GM13977 (cell line): ENCODE measurements around the gene IFT57.

Source experiments
- DNase-seq: peaks from one replicate; pipeline ENCODE4 v3.0.0; 2012; ENCODE audit warnings: low spot score
- CTCF ChIP-seq: IDR thresholded peaks from 2 replicates; pipeline ENCODE4 v1.5.1; 2012; ENCODE audit warnings: mild to moderate bottlenecking, control low read depth; ENCODE audit not compliant: insufficient read depth; ENCODE audit errors: extremely low read depth, missing control alignments
- in situ Hi-C: fragments of 300-500 bp; cut with MboI; formaldehyde crosslinking; loops from one replicate; pipeline ENCODE4 v1.12.0; 2022; ENCODE audit warnings: low sequenced_read_pairs, low pct_unique_long_range_greater_than_20kb, mixed read lengths, inconsistent platforms; ENCODE audit not compliant: unreplicated experiment

The IFT57 gene

DNA sequence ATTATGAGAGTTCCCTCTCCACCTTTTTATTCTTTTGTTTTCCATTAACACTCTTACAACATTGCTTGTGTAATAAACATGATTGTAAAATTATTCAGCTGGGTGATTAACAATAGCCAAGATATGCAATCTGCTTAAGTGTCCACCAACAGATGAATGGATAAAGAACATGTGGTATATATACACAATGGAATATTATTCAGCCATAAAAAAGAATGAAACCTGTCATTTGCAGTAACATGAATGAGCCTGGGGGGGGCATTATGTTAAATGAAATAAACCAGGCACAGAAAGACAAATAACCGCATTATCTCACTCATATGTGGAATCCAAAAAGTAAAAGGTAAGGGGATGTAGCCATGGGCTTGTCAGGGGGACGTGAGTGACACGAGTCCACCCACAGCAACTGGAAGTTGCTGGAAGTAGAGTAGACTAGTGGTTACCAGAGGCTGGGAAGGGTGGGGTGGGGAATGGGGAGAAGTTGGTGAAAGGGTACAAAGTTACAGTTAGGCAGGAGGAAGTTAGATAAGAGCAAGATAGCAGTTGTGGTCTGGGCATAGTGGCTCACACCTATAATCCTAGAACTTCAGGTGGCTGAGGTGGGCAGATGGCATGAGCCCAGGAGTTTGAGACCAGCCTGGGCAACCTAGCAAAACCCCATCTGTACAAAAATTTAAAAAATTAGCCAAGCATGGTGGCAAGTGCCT, 102.7 kb downstream of the IFT57 start:
- in situ Hi-C loops, result no loop called here
- no peak for DNase-seq
- no peak for TF ChIP-seq CTCF

DNA sequence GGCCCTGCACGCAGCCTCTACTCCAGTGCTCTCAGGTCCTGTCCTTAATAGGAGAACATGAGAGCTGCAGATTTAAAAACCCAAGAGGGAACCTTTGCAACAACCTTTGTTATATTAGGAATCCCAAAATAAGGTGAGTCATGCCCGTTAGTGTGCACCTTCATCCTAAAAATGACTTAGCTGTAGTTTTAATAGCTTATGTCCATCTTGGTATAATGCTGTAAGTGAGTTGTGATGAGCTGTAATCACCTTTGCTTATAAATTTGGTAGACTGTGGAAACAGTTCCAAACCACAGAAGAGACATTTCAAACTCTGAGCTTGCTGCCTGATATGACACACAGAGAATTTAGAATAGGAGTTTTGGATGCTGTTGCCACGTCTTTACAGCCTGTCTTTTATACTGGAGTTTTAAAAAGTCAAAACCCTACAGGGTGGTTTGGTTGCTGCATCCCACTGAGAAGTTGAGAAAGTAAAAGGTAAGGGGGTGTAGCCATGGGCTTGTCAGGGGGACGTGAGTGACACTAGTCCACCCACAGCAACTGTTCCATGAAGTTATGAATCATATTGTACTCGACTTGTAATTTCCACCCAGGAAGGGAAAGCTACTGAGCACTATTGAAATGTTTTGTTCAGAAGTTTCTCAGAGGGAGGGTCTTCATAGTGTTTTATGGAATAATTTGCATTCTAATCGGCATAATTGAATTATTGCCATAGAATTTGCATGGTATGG, 104.0 kb downstream of the IFT57 start:
- in situ Hi-C loops, result no loop called here
- no peak for TF ChIP-seq CTCF
- DNase-seq, result no peak

- no peak for TF ChIP-seq CTCF
- in situ Hi-C loops, result no loop called here
- DNase-seq, result no peak
Measured at GRCh38 chr3:108117241-108117775, 104.9 kb downstream of the IFT57 start.

GRCh38 chr3:108114423-108115065, 107.7 kb downstream of the IFT57 start:
- no peak for TF ChIP-seq CTCF
- in situ Hi-C loops, result no loop called here
- DNase-seq, result no peak

DNA sequence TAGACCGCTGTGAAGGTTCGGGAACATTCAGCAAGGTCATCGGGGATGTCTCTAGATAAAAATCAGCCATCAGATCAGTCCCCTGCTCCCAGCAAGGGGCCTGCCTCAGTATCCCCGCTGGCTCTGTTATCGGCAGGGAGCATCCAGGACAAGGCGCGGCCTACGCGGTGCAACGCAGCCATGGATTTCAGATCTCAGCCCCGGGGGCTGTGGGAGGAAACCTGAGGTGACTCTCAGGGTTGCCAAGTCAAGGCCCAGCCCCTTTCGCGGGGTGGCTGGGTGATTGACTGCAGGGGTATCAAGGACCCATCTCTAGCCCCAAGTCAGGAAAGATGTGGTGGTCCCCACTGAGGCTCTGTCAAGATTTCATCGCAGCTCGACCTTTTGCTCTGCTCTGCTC, 108.2 kb downstream of the IFT57 start:
- no peak for DNase-seq
- in situ Hi-C loops, result no loop called here
- no peak for TF ChIP-seq CTCF

- DNase-seq, result no peak
- in situ Hi-C loops, result no loop called here
- TF ChIP-seq CTCF, result no peak
Measured at GRCh38 chr3:108110934-108111333, 111.3 kb downstream of the IFT57 start.
